ENCODE measurements around the gene PDGFC. TPM values are rescaled to one million over a fixed set of nuclear protein-coding genes. Genes with fewer than 3 reads are reported as not detected.

The PDGFC gene
- polyA plus RNA-seq, 3 donors from 2014 or later = 0.09 TPM; not detected in 1

DNA sequence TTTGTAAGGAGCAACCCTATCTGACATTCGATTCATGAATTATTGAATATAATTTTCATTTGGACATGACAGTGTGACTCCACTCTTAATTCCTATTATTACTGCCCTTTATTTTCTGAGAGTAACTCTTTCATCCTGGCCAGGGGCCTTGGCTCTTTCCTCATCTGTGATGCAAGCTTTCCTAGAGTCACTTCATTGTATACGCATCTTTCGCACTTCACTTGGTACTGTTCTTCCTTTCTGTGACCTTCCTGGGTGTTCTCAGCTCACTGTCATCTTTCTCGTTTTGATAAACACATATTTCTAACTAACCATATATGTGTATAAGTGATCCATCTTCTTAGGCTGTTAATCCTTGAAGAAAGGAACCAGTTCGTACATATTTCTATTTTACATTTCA lies 160.3 kb downstream of the PDGFC start:
- H3K27me3 Mint-ChIP-seq (ENCODE audit: low read depth in 3 of 3) = no peaks in the 10 kb centered on the region
- H3K9me3 Mint-ChIP-seq = peaks cover 0 to 29% (median 11%) of the 10 kb centered on the region in 6 donors
- no peaks in the 10 kb centered on the region for H3K4me1 Mint-ChIP-seq
- no peaks in the 10 kb centered on the region for H3K36me3 Mint-ChIP-seq
- H3K27ac Mint-ChIP-seq = no peak overlapping the region
- no peak for DNase-seq
- no peak overlapping the region for H3K4me3 Mint-ChIP-seq

DNA sequence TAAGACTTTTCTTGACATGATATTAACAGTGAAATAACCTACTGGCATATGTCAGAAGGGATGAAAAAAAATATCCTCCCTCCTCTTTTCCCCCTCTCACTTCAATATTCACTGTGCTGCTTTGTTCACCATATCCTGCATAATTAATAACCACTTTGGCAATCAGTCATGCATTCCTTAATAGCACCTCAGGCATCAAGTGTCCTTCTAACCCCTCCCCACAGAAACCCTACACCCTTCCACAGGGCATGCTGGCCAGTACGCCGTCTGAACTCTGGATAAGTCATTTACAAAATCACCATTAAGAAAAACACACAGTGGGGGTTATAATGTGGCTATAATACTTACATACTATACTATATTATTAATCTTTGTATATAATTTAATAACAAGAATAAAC lies 165.9 kb downstream of the PDGFC start:
- no peak overlapping the region for H3K4me3 Mint-ChIP-seq
- H3K36me3 Mint-ChIP-seq = no peaks in the 10 kb centered on the region
- no peaks in the 10 kb centered on the region for H3K27me3 Mint-ChIP-seq (ENCODE audit: low read depth in 3 of 3)
- H3K4me1 Mint-ChIP-seq = no peaks in the 10 kb centered on the region
- peaks cover 0 to 17% (median 6%) of the 10 kb centered on the region in 6 donors for H3K9me3 Mint-ChIP-seq
- H3K27ac Mint-ChIP-seq = no peak overlapping the region
- no peak for DNase-seq

DNA sequence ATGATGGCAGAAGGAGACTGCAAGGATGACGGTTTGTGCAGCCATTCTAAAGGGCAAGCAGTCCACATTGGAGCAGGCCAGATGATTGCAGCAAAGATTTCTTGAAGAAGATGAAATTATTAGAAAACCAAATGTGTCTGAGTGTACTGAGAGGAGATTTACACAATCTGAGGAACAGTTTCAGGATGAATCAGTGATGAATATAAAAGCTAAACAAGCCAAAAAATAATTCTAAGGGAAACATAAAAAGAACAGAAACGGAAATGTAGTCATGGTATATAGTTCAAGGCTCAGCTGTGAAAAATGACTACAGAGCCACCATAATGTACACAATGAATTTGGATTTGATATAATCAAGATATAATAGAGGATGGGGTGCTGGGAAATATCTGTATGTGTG lies 168.5 kb downstream of the PDGFC start:
- H3K4me1 Mint-ChIP-seq = no peaks in the 10 kb centered on the region
- no peaks in the 10 kb centered on the region for H3K27me3 Mint-ChIP-seq (ENCODE audit: low read depth in 3 of 3)
- no peaks in the 10 kb centered on the region for H3K36me3 Mint-ChIP-seq
- H3K27ac Mint-ChIP-seq = no peak overlapping the region
- H3K4me3 Mint-ChIP-seq = no peak overlapping the region
- H3K9me3 Mint-ChIP-seq = peaks cover 0 to 21% (median 6%) of the 10 kb centered on the region in 6 donors
- DNase-seq = no peak

DNA sequence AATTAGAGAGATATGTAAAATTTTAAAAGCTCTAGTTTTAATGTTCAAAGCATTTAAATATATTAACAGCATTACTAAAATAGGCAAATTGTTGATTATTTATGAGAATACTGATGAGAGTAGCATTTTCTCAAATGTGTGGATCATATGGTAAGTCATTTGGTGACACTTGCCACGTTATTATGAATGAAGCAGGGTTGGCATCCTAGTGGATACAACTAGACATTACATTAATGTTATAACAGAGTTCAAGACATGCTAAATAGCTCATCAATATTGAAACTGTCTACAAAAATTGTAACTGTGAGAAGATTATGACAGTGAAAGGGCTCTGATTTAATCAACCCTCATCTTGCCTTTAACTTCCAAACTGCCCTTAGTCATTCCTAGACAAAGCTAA lies 171.1 kb downstream of the PDGFC start:
- Mint-ChIP-seq H3K4me3 (no peak overlapping the region), H3K9me3 (peaks cover 0 to 23% (median 9%) of the 10 kb centered on the region in 6 donors), H3K36me3 (no peaks in the 10 kb centered on the region), H3K27me3 (ENCODE audit: low read depth in 3 of 3) (no peaks in the 10 kb centered on the region), H3K27ac (no peak overlapping the region), H3K4me1 (no peaks in the 10 kb centered on the region)
- no peak for DNase-seq

DNA sequence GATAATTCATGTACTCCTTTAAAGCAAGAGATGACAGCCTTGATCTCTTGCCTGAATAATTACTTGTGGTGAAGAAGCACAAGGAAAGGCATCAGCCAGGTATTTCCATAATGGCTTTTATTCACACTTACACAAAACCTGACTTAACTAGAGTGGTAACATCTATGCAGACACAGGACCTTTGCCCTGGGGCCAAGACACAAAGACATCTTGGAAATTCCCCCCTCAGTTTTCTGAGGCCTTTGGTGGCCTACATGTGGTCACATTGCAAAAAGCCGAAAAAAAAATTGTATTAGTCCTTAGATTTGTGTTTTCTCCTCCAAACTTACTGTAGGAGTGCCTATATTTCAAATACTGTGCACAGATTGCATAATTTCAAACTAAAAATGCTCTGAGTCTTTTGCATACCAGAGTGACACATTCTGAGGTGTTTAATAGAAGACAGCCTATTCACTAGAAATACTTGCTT lies 172.4 kb downstream of the PDGFC start:
- no peaks in the 10 kb centered on the region for H3K36me3 Mint-ChIP-seq
- no peak for DNase-seq
- H3K27ac Mint-ChIP-seq = no peak overlapping the region
- H3K4me1 Mint-ChIP-seq = no peaks in the 10 kb centered on the region
- H3K27me3 Mint-ChIP-seq (ENCODE audit: low read depth in 3 of 3) = no peaks in the 10 kb centered on the region
- peaks cover 0 to 23% (median 9%) of the 10 kb centered on the region in 6 donors for H3K9me3 Mint-ChIP-seq
- H3K4me3 Mint-ChIP-seq = no peak overlapping the region

DNA sequence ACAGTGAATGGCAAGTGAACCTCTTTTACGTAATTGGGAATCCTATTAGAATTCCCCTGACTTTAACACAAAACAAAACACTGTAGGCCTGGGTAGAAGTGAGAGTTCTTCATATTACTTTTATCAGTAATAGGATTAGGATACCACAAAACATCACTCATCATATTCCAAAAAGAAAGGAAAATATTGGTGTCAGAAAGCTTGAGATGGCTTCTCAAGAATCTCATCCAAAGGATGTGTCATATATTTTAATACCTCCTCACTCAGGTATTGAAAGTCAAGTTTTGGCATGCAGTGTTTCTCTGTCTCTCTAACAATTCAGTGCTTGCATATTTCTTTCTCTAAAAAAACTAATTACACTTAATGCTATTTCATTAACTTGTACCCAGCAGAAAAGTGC lies 173.2 kb downstream of the PDGFC start:
- no peak overlapping the region for H3K27ac Mint-ChIP-seq
- H3K4me3 Mint-ChIP-seq = no peak overlapping the region
- H3K4me1 Mint-ChIP-seq = no peaks in the 10 kb centered on the region
- H3K9me3 Mint-ChIP-seq = peaks cover 0 to 22% (median 8%) of the 10 kb centered on the region in 6 donors
- H3K27me3 Mint-ChIP-seq (ENCODE audit: low read depth in 3 of 3) = no peaks in the 10 kb centered on the region
- no peaks in the 10 kb centered on the region for H3K36me3 Mint-ChIP-seq
- DNase-seq = no peak

DNA sequence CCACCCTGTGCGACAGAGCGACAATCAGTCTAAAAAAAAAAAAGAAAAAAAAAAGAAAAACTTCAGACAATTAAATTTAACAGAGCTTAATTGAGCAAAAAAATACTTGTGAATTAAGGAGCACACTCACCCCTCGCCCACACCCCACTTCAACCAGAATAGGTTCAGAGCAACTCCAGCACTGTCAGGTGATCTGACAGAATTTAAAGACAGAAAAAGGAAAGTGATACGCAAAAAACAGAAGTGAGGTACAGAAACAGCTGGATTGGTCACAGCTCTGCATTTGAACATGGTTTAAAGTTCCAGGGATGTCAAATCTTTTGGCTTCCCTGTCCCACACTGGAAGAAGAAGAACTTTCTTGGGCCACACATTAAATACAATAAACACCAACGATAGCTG lies 174.4 kb downstream of the PDGFC start:
- no peaks in the 10 kb centered on the region for H3K36me3 Mint-ChIP-seq
- H3K4me1 Mint-ChIP-seq = no peaks in the 10 kb centered on the region
- peaks cover under 1 to 18% (median 3%) of the 10 kb centered on the region in 6 donors for H3K9me3 Mint-ChIP-seq
- no peak for DNase-seq
- H3K4me3 Mint-ChIP-seq = no peak overlapping the region
- no peaks in the 10 kb centered on the region for H3K27me3 Mint-ChIP-seq (ENCODE audit: low read depth in 3 of 3)
- H3K27ac Mint-ChIP-seq = no peak overlapping the region

DNA sequence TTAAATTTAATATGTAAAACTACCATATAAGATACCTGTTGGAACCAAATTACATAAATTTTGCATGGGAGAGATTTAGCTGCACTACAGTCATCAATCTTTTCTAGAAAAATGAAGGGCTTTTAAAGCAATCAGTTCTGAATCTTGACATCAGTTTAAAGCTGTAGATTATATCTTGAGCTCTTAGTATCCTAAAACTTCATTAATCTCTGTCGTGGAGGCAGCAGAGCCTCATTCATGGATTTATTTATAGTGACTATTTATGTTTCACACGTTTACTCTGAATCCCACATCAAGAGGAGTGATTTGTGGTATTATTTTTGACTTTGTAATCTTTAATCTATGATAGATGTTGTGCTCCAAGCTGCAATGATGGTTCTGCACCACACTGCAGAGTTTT lies 175.9 kb downstream of the PDGFC start:
- DNase-seq = no peak
- Mint-ChIP-seq H3K27me3 (ENCODE audit: low read depth in 3 of 3) (no peaks in the 10 kb centered on the region), H3K4me3 (no peak overlapping the region), H3K36me3 (no peaks in the 10 kb centered on the region), H3K27ac (no peak overlapping the region), H3K4me1 (no peaks in the 10 kb centered on the region), H3K9me3 (peaks cover 1 to 14% (median 3%) of the 10 kb centered on the region in 6 donors)

DNA sequence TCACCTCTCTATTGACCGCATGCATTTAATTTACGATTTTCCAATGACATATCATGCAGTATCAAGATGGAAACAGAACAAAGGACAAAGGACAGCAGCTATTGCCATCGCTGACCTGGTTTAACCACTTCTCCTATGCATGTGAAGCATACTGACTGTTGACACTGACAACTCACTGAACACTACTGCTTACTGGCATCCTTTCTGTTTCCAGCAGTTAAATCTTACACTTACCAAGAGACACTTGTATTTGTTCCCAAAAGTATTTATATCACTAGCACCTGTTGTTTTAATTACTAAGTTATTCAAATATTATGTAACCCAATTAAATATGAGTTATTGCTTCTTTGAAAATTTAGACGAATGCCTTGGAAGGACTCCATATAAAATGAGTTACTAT lies 176.7 kb downstream of the PDGFC start:
- Mint-ChIP-seq H3K4me3 (no peak overlapping the region), H3K36me3 (no peaks in the 10 kb centered on the region), H3K4me1 (no peaks in the 10 kb centered on the region), H3K9me3 (peaks cover 1 to 18% (median 3%) of the 10 kb centered on the region in 6 donors), H3K27ac (no peak overlapping the region), H3K27me3 (ENCODE audit: low read depth in 3 of 3) (no peaks in the 10 kb centered on the region)
- no peak for DNase-seq

DNA sequence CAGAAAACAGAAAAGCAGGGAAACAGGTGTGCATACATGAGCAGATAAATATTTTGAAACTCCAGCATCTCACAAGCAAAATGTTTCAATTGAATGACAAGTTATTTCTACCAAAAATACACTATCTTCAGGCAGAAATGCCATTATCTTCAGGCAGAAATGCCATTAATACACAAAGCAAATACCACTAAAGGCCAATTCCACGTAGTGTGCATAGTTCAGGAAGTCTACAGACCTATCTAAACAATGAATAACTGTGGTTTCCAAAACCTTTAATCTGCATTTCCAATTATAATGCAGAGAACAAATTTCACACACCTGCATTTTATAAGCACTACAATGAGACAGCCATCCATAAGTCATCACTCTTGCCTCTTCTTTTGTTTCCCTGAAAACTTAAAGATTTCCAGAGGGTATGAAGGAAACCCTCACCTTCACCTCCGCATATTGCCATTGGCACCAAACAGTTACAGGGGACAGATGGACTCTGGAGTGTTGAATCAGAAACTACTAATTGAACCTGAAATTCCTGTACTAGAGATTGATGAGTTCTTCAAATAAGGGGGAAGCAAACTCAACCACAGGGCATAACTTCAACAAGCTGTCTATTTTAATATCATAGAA lies 179.0 kb downstream of the PDGFC start:
- H3K27me3 Mint-ChIP-seq (ENCODE audit: low read depth in 3 of 3) = peaks cover 0 to 1% (median 0%) of the 10 kb centered on the region in 3 donors
- no peak for DNase-seq
- H3K4me1 Mint-ChIP-seq = no peaks in the 10 kb centered on the region
- no peak overlapping the region for H3K4me3 Mint-ChIP-seq
- peaks cover 0 to 13% (median 4%) of the 10 kb centered on the region in 6 donors for H3K9me3 Mint-ChIP-seq
- no peaks in the 10 kb centered on the region for H3K36me3 Mint-ChIP-seq
- H3K27ac Mint-ChIP-seq = no peak overlapping the region

DNA sequence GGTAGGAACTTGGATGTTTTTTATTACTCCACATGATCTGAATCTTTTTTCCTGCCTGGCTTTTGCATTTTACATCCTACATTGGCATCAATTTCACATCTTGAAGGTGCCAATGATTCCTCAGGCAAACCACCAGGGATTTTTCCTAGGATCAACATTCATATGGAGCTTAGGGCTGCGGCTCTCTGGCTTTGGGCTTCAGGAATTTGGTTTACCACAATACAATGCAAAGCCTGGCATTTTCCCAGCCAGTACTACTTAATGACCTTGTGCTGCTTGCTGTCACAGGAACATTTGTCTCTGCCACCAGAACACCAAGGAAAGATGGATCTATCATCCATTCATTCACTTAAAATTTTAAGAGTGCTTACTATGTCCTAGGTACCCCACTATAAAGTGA lies 180.7 kb downstream of the PDGFC start:
- H3K4me3 Mint-ChIP-seq = no peak overlapping the region
- DNase-seq = no peak
- H3K27ac Mint-ChIP-seq = no peak overlapping the region
- H3K4me1 Mint-ChIP-seq = no peaks in the 10 kb centered on the region
- H3K9me3 Mint-ChIP-seq = peaks cover 0 to 13% (median 2%) of the 10 kb centered on the region in 6 donors
- no peaks in the 10 kb centered on the region for H3K36me3 Mint-ChIP-seq
- H3K27me3 Mint-ChIP-seq (ENCODE audit: low read depth in 3 of 3) = peaks cover 0 to 1% (median 0%) of the 10 kb centered on the region in 3 donors

DNA sequence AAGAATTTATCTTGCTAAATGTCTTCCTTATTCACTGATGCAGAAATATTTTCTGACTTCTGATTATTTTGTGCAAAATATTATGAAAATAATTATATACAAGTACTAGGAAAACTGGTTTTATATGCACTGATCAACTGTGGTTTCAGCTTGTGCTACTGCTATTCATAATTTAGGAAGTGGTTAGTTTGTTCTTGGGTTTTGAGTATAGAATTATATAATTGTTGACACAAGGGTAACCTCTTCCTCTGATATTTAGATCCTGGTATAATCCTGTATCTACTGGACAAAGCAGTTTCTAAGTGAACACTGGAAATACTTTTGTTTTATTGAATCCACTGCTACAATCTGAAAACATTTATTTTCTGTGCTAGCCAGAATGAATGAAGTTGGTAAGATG lies 182.8 kb downstream of the PDGFC start:
- H3K4me3 Mint-ChIP-seq = no peak overlapping the region
- no peak overlapping the region for H3K27ac Mint-ChIP-seq
- DNase-seq = no peak
- H3K36me3 Mint-ChIP-seq = peaks cover 0 to 4% (median 0%) of the 10 kb centered on the region in 3 donors
- H3K27me3 Mint-ChIP-seq (ENCODE audit: low read depth in 3 of 3) = peaks cover 0 to 1% (median 0%) of the 10 kb centered on the region in 3 donors
- peaks cover 0 to 21% (median 9%) of the 10 kb centered on the region in 6 donors for H3K9me3 Mint-ChIP-seq
- H3K4me1 Mint-ChIP-seq = no peaks in the 10 kb centered on the region

DNA sequence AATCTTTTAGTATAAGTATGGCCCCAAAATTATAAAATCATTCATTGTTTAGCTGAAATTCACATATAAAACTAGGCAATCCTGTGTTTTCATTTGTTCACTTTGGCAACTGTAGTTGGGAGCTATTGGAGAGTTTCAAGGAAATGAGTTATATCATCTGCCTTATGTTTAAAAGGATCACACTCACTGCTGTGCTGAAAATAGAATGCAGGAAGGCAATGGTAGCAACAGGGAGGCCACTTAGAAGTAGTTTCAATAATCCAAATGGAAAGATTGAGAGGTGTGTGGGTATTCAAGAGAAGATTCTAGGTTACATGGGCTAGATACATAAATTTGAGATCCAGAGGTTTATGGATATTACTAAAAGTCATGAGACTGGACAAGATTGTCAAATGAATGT lies 184.9 kb downstream of the PDGFC start:
- Mint-ChIP-seq H3K27me3 (ENCODE audit: low read depth in 3 of 3) (peaks cover 0 to 1% (median 0%) of the 10 kb centered on the region in 3 donors), H3K4me3 (no peak overlapping the region)
- DNase-seq = no peak

DNA sequence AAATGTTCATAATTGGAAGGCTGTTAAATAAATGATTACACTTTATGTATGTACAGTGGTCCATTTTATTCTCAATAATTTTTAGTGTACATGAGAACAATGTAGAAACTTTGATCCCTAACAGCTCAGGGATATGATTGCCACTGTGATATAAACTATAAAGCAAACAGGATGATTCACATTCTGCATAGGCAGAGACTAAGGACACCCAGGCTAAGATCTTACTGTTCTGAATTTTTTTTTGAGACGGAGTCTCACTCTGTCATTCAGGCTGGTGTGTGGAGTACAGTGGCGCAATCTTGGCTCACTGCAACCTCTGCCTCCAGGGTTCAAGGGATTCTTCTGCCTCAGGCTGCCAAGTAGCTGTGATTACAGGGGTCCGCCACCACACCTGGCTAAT lies 186.6 kb downstream of the PDGFC start:
- Mint-ChIP-seq H3K36me3 (peaks cover 0 to 4% (median 0%) of the 10 kb centered on the region in 3 donors), H3K9me3 (peaks cover 5 to 23% (median 14%) of the 10 kb centered on the region in 6 donors)

More for the DNA sequence above, 184.9 kb downstream of the PDGFC start:
- H3K4me1 Mint-ChIP-seq = no peaks in the 10 kb centered on the region
- peaks cover 2 to 26% (median 12%) of the 10 kb centered on the region in 6 donors for H3K9me3 Mint-ChIP-seq
- no peak overlapping the region for H3K27ac Mint-ChIP-seq
- peaks cover 0 to 4% (median 0%) of the 10 kb centered on the region in 3 donors for H3K36me3 Mint-ChIP-seq

DNA sequence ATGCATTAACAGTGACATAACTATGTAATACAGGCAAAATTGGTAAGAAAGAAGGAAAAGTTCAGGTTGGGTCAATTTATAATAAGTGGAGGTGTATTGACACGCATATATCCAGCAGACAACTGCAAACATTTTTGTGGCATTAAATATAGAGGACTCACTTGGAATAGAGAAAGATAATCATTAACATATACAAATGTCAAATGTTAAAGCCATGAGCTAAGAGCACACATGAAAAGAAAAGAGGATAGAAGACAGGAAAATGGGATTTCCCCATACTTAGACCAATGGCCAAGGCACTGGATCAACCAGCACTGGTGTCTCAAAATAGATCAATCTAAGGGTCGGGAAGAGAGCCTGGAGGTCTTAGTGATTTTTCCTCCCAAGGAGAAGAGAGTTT lies 187.6 kb downstream of the PDGFC start:
- Mint-ChIP-seq H3K27me3 (ENCODE audit: low read depth in 3 of 3) (no peaks in the 10 kb centered on the region), H3K27ac (no peak overlapping the region), H3K4me1 (no peaks in the 10 kb centered on the region), H3K9me3 (peaks cover 5 to 22% (median 14%) of the 10 kb centered on the region in 6 donors), H3K36me3 (peaks cover 0 to 4% (median 0%) of the 10 kb centered on the region in 3 donors), H3K4me3 (no peak overlapping the region)
- DNase-seq = no peak

More for the DNA sequence above, 186.6 kb downstream of the PDGFC start:
- Mint-ChIP-seq H3K4me1 (no peaks in the 10 kb centered on the region), H3K4me3 (no peak overlapping the region), H3K27me3 (ENCODE audit: low read depth in 3 of 3) (peaks cover 0 to 1% (median 0%) of the 10 kb centered on the region in 3 donors), H3K27ac (no peak overlapping the region)
- DNase-seq = no peak
